A549 (cell line): ENCODE results near the gene PASK.

ENCODE experiments used
- CEBPB ChIP-seq, 2 experiments: fragments of >200 bp in 1 of 2; sonication (Bioruptor Twin) in 1 of 2; formaldehyde crosslinking in 1 of 2; IDR thresholded peaks; 2 replicates each; pipeline ENCODE4 v1.6.1; 2012 to 2016
- CTCF ChIP-seq: fragments of >200 bp; sonication (Bioruptor Twin); formaldehyde crosslinking; IDR thresholded peaks from 3 replicates; pipeline ENCODE4 v1.5.1; 2016
- ESRRA ChIP-seq: fragments of 150-350 bp; IDR thresholded peaks from 2 replicates; pipeline ENCODE4 v1.6.1; 2014; ENCODE audit warnings: mild to moderate bottlenecking, low read length, borderline replicate concordance
- JUNB ChIP-seq: fragments of >200 bp; sonication (Bioruptor Twin); formaldehyde crosslinking; IDR thresholded peaks from 2 replicates; pipeline ENCODE4 v1.6.1; 2016
- MYC ChIP-seq: IDR thresholded peaks from 2 replicates; pipeline ENCODE4 v1.6.1; 2012; ENCODE audit warnings: mild to moderate bottlenecking, inconsistent platforms, low read length, improper control_type of control experiment, borderline replicate concordance
- NR3C1 ChIP-seq: fragments of >200 bp; sonication (Bioruptor Twin); formaldehyde crosslinking; IDR thresholded peaks from 3 replicates; pipeline ENCODE4 v1.6.1; 2017
- POLR2A ChIP-seq: IDR thresholded peaks from 2 replicates; pipeline ENCODE4 v1.6.1; 2012; ENCODE audit warnings: mild to moderate bottlenecking, low read length
- POLR2AphosphoS2 ChIP-seq: conservative IDR thresholded peaks from 2 replicates; pipeline ENCODE4 v1.6.1; 2012; ENCODE audit warnings: low read length, improper control_type of control experiment, inconsistent platforms
- TFCP2L1 ChIP-seq: fragments of 250-450 bp; sonication (Bioruptor Pico); IDR thresholded peaks from 2 replicates; pipeline ENCODE4 v1.5.0; 2021; ENCODE audit warnings: mild to moderate bottlenecking
- TF ChIP-seq, protein P1 (sequence below): fragments of >200 bp; sonication (Bioruptor Twin); formaldehyde crosslinking; IDR thresholded peaks from 2 replicates; pipeline ENCODE4 v1.6.1; 2016
- TF ChIP-seq, protein P2 (sequence below): IDR thresholded peaks from 2 replicates; pipeline ENCODE4 v1.6.1; 2012

GRCh38 chr2:241134711-241135110 lies 14.6 kb downstream of the PASK start:
- TF ChIP-seq, protein P1, sequence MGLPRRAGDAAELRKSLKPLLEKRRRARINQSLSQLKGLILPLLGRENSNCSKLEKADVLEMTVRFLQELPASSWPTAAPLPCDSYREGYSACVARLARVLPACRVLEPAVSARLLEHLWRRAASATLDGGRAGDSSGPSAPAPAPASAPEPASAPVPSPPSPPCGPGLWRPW = no peak
- no peak for TF ChIP-seq CTCF
- no peak for TF ChIP-seq MYC
- no peak for TF ChIP-seq JUNB
- no peak for TF ChIP-seq NR3C1
- no peak for TF ChIP-seq TFCP2L1 (CRISPR knock-in tag)
- TF ChIP-seq POLR2AphosphoS2 = no peak
- TF ChIP-seq, protein P2, sequence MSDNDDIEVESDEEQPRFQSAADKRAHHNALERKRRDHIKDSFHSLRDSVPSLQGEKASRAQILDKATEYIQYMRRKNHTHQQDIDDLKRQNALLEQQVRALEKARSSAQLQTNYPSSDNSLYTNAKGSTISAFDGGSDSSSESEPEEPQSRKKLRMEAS = no peak
- no peak for TF ChIP-seq POLR2A
- TF ChIP-seq CEBPB (IDR thresholded peaks at IDR 0.05) = no peak
- no peak for TF ChIP-seq ESRRA
